Neural progenitor cell (in vitro differentiated cells): ENCODE results near the gene PTPN14. TPM values are rescaled to one million over a fixed set of nuclear protein-coding genes. Genes with fewer than 3 reads are reported as not detected.

Experiments
- DNase-seq: peaks from one replicate; pipeline ENCODE4 v3.0.0-alpha.2; 2016; ENCODE audit warnings: low spot score
- H2AFZ ChIP-seq: fragments of 200-600 bp; sonication (generic); replicated peaks from 2 replicates; pipeline ENCODE4 v1.6.1; 2016; ENCODE audit warnings: antibody characterized with exemption
- H3F3A ChIP-seq: fragments of 200-600 bp; sonication (generic); 2 replicates; pipeline ENCODE4 v1.6.1; 2016; ENCODE audit warnings: antibody characterized with exemption, low read depth
- H3K27ac ChIP-seq: fragments of 200-600 bp; sonication (generic); 2 replicates; pipeline ENCODE4 v1.5.1; 2016; ENCODE audit warnings: mild to moderate bottlenecking
- H3K27me3 ChIP-seq: fragments of 200-600 bp; sonication (generic); 2 replicates; pipeline ENCODE4 v1.6.1; 2016; ENCODE audit warnings: mild to moderate bottlenecking, moderate library complexity
- H3K36me3 ChIP-seq: fragments of 200-600 bp; sonication (generic); 2 replicates; pipeline ENCODE4 v1.5.1; 2016
- H3K4me1 ChIP-seq: fragments of 200-600 bp; sonication (generic); 2 replicates; pipeline ENCODE4 v1.6.1; 2016; ENCODE audit warnings: mixed run types
- H3K4me2 ChIP-seq: fragments of 200-600 bp; sonication (generic); 2 replicates; pipeline ENCODE4 v1.6.1; 2016
- H3K4me3 ChIP-seq: fragments of 200-600 bp; sonication (generic); 2 replicates; pipeline ENCODE4 v1.5.1; 2016
- H3K79me2 ChIP-seq: fragments of 200-600 bp; sonication (generic); 2 replicates; pipeline ENCODE4 v1.6.1; 2016; ENCODE audit warnings: low read depth
- H3K9ac ChIP-seq: fragments of 200-600 bp; sonication (generic); 2 replicates; pipeline ENCODE4 v1.6.1; 2016
- H3K9me3 ChIP-seq: fragments of 200-600 bp; sonication (generic); 2 replicates; pipeline ENCODE4 v1.5.1; 2016; ENCODE audit warnings: low read depth
- H4K20me1 ChIP-seq: fragments of 200-600 bp; sonication (generic); 2 replicates; pipeline ENCODE4 v1.6.1; 2016; ENCODE audit warnings: low read depth
- H3K27ac Mint-ChIP-seq: 3 replicates; pipeline ENCODE4 v1.8.0; 2021; ENCODE audit warnings: mixed read lengths
- H3K27me3 Mint-ChIP-seq: 2 replicates; pipeline ENCODE4 v1.8.0; 2022; ENCODE audit warnings: low read depth, mild to moderate bottlenecking, inconsistent platforms, moderate library complexity, mixed read lengths; ENCODE audit not compliant: insufficient read depth
- H3K36me3 Mint-ChIP-seq: 3 replicates; pipeline ENCODE4 v1.8.0; 2021; ENCODE audit warnings: mixed read lengths
- H3K4me1 Mint-ChIP-seq: 3 replicates; pipeline ENCODE4 v1.8.0; 2021; ENCODE audit warnings: mixed read lengths
- H3K4me3 Mint-ChIP-seq: 3 replicates; pipeline ENCODE4 v1.8.0; 2021; ENCODE audit warnings: mild to moderate bottlenecking, moderate library complexity, mixed read lengths
- H3K9me3 Mint-ChIP-seq: 3 replicates; pipeline ENCODE4 v1.8.0; 2020; ENCODE audit warnings: mixed read lengths
- EZH2 ChIP-seq: fragments of 200-600 bp; sonication (generic); IDR thresholded peaks from 2 replicates; pipeline ENCODE4 v1.6.1; 2017; ENCODE audit warnings: antibody characterized with exemption, mild to moderate bottlenecking, moderate library complexity
- EZH2phosphoT487 ChIP-seq: fragments of 200-600 bp; sonication (generic); IDR thresholded peaks from 2 replicates; pipeline ENCODE4 v1.6.1; 2017; ENCODE audit warnings: antibody characterized with exemption
- total RNA-seq: library from RNA; depleted of rRNA; stranded (reverse); fragments of >200 nt; gene quantifications from 2 replicates; pipeline ENCODE4 v1.2.3, GENCODE V29; 2015; ENCODE audit warnings: low replicate concordance
- TF ChIP-seq, protein P1 (sequence below): fragments of 200-600 bp; sonication (generic); IDR thresholded peaks from 2 replicates; pipeline ENCODE4 v1.5.1; 2017; ENCODE audit warnings: antibody characterized with exemption, mild to moderate bottlenecking

Gene PTPN14
- total RNA-seq, 1 donor from 2014 or later: 28.3 TPM

DNA sequence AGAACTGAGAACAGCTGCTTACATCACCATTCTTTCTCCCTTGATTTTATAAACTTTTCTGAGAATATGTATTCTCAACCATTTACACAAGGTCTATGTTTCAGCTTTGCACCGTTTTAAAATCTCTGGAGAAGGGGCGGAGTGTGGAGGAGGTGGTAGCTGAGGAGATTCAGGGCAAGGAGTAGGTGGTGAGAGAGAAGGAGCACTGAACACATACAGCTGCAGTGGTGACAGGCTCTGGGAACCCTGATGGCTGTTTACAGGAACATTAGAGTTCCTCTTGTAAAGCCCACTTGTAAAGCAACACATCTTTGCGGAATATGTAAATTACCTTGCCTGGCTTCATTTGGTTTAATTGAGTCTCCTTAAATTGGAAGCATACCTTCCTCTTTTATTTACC is 180.8 kb downstream of the PTPN14 start:
- TF ChIP-seq EZH2phosphoT487: no peak
- TF ChIP-seq, protein P1, sequence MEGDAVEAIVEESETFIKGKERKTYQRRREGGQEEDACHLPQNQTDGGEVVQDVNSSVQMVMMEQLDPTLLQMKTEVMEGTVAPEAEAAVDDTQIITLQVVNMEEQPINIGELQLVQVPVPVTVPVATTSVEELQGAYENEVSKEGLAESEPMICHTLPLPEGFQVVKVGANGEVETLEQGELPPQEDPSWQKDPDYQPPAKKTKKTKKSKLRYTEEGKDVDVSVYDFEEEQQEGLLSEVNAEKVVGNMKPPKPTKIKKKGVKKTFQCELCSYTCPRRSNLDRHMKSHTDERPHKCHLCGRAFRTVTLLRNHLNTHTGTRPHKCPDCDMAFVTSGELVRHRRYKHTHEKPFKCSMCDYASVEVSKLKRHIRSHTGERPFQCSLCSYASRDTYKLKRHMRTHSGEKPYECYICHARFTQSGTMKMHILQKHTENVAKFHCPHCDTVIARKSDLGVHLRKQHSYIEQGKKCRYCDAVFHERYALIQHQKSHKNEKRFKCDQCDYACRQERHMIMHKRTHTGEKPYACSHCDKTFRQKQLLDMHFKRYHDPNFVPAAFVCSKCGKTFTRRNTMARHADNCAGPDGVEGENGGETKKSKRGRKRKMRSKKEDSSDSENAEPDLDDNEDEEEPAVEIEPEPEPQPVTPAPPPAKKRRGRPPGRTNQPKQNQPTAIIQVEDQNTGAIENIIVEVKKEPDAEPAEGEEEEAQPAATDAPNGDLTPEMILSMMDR: no peak
- TF ChIP-seq EZH2: no peak
- Histone ChIP-seq H3K27ac (peak overlapping the region; percentile 13), H3K27me3 (no peaks in the 10 kb centered on the region), H3F3A (no peaks in the 10 kb centered on the region), H3K79me2 (no peaks in the 10 kb centered on the region), H3K36me3 (no peaks in the 10 kb centered on the region), H3K4me2 (no peak overlapping the region), H3K4me1 (peaks cover 11% of the 10 kb centered on the region), H3K9me3 (no peaks in the 10 kb centered on the region), H3K4me3 (no peak overlapping the region), H4K20me1 (no peaks in the 10 kb centered on the region), H2AFZ (no peak overlapping the region), H3K9ac (no peak overlapping the region)
- H3K36me3 Mint-ChIP-seq: peaks cover 27% of the 10 kb centered on the region
- H3K27ac Mint-ChIP-seq: no peak overlapping the region
- no peaks in the 10 kb centered on the region for H3K4me1 Mint-ChIP-seq
- peaks cover 2% of the 10 kb centered on the region for H3K9me3 Mint-ChIP-seq
- no peak overlapping the region for H3K4me3 Mint-ChIP-seq
- no peak for DNase-seq
- peaks cover 2% of the 10 kb centered on the region for H3K27me3 Mint-ChIP-seq

DNA sequence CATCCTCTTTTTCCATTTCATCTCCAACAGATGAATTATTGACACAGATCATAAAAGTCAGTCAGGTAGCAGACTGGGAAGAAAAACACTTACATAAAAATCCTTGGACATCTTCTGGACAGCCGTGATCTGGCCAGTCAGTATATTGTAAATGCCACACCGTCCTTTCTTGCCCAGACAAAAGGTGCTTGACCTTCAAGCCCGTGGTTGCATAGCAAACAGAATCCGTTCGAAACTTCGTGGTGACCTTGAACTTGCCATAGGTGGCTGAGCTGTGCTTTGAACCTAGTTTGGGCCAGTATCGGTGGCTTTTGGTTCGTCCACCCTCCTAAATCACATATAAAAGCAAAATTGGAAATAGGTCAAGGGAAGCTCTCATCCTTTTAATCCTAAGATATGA is 182.0 kb downstream of the PTPN14 start:
- Mint-ChIP-seq H3K36me3 (peaks cover 28% of the 10 kb centered on the region), H3K27ac (no peak overlapping the region), H3K9me3 (peaks cover 2% of the 10 kb centered on the region), H3K27me3 (no peaks in the 10 kb centered on the region), H3K4me1 (no peaks in the 10 kb centered on the region), H3K4me3 (no peak overlapping the region)
- Histone ChIP-seq H3K79me2 (no peaks in the 10 kb centered on the region), H3K9ac (no peak overlapping the region), H3K4me1 (peaks cover 11% of the 10 kb centered on the region), H2AFZ (no peak overlapping the region), H3K27me3 (no peaks in the 10 kb centered on the region), H3K9me3 (no peaks in the 10 kb centered on the region), H4K20me1 (no peaks in the 10 kb centered on the region), H3K27ac (no peak overlapping the region), H3K36me3 (no peaks in the 10 kb centered on the region), H3F3A (no peaks in the 10 kb centered on the region), H3K4me3 (no peak overlapping the region), H3K4me2 (no peak overlapping the region)
- no peak for DNase-seq
- TF ChIP-seq, protein P1: no peak
- TF ChIP-seq EZH2: no peak
- TF ChIP-seq EZH2phosphoT487: no peak

DNA sequence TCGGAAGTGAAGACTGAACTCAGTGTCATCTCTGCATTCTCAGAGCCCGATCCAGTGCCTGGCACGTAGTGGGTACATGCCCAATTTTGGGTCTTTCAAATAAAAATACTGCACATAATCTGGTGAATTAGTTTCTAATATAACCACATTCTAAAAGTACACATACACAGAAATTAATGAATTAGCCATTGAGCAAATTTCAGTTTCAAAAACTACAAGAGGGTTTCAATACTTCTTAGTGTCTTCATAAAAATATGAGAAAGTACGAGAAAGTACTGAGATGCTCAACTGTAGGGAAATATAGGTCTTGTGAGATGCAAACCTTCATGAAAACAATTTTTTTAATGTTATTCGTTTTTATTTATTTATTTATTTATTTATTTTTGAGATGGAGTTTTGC is 183.6 kb downstream of the PTPN14 start:
- H2AFZ ChIP-seq: no peak overlapping the region
- Mint-ChIP-seq H3K4me1 (no peaks in the 10 kb centered on the region), H3K36me3 (peaks cover 38% of the 10 kb centered on the region), H3K4me3 (no peak overlapping the region), H3K27me3 (no peaks in the 10 kb centered on the region), H3K27ac (no peak overlapping the region), H3K9me3 (peaks cover 2% of the 10 kb centered on the region)
- no peak overlapping the region for H3K4me2 ChIP-seq
- H3K9ac ChIP-seq: no peak overlapping the region
- H3K4me3 ChIP-seq: no peak overlapping the region
- no peaks in the 10 kb centered on the region for H3F3A ChIP-seq
- DNase-seq: no peak
- H3K36me3 ChIP-seq: no peaks in the 10 kb centered on the region
- H3K79me2 ChIP-seq: no peaks in the 10 kb centered on the region
- no peaks in the 10 kb centered on the region for H3K27me3 ChIP-seq
- H3K4me1 ChIP-seq: peaks cover 11% of the 10 kb centered on the region
- TF ChIP-seq EZH2: no peak
- TF ChIP-seq, protein P1: no peak
- no peak overlapping the region for H3K27ac ChIP-seq
- H4K20me1 ChIP-seq: no peaks in the 10 kb centered on the region
- H3K9me3 ChIP-seq: no peaks in the 10 kb centered on the region
